Adrenal gland (tissue), 12 donors: Measurements from ENCODE around the gene CNTNAP2. TPM values are rescaled to one million over a fixed set of nuclear protein-coding genes. Genes with fewer than 3 reads are reported as not detected.

Source experiments
- DNase-seq, 7 donors: peaks; one replicate each; pipeline ENCODE4 v3.0.0-alpha.2; 2019 to 2020
- H3K27ac ChIP-seq, 5 donors: fragments of 200-600 bp; sonication (generic) in 4 of 5; 1 replicate in 3 of 5; 2 replicates in 2 of 5; pipeline versions ENCODE4 v1.5.1 to v1.8.0; 2016 to 2020; ENCODE audit warnings: mild to moderate bottlenecking in 1 of 5
- H3K27me3 ChIP-seq: fragments of 200-600 bp; 2 replicates; pipeline ENCODE4 v1.8.0; 2021
- H3K36me3 ChIP-seq, 2 donors: fragments of 200-600 bp; replicated peaks in 1 of 2; 1 replicate in 1 of 2; 2 replicates in 1 of 2; pipeline versions ENCODE4 v1.5.1 to v1.8.0; 2018 to 2022
- H3K4me1 ChIP-seq, 2 donors: fragments of 200-600 bp; replicated peaks in 1 of 2; 1 replicate in 1 of 2; 2 replicates in 1 of 2; pipeline versions ENCODE4 v1.5.1 to v1.8.0; 2018 to 2021
- H3K4me3 ChIP-seq, 4 donors: fragments of 200-600 bp; sonication (generic) in 3 of 4; one replicate each; pipeline ENCODE4 v1.5.1; 2016 to 2018
- H3K9me3 ChIP-seq, 3 donors: fragments of 200-600 bp; sonication (generic) in 1 of 3; replicated peaks in 1 of 3; 1 replicate in 2 of 3; 2 replicates in 1 of 3; pipeline versions ENCODE4 v1.5.1 to v1.8.0; 2016 to 2021
- CTCF ChIP-seq, 6 experiments: fragments of 450-650 bp in 4 of 6; fragments of 200-600 bp in 2 of 6; sonication (generic) in 1 of 6; IDR thresholded peaks; 1 replicate in 5 of 6; 2 replicates in 1 of 6; pipeline versions ENCODE4 v1.5.1 to v1.8.0; 2016 to 2021; ENCODE audit warnings: antibody characterized with exemption in 6 of 6, mild to moderate bottlenecking in 2 of 6, moderate library complexity in 1 of 6
- POLR2A ChIP-seq, 2 donors: fragments of 450-650 bp; IDR thresholded peaks; one replicate each; pipeline ENCODE4 v1.6.1; 2017; ENCODE audit warnings: antibody characterized with exemption in 2 of 2, mild to moderate bottlenecking in 2 of 2, moderate library complexity in 1 of 2
- WGBS, 4 donors: extraction: QIAGEN DNeasy Blood & Tissue Kit in 2 of 4; methylation state at CpG; one replicate each; pipeline versions ENCODE4 v1.1.5 to v1.1.7; 2013 to 2017; 5-methylcytosine and 5-hydroxymethylcytosine counted together
- intact Hi-C, 2 donors: fragments of 100-400 bp; cut with DNase I; formaldehyde crosslinking; loops; one replicate each; pipeline versions ENCODE4 v1.14.1 to v1.15.0; 2022 to 2023
- polyA plus RNA-seq, 3 donors: library from polyadenylated mRNA; stranded (reverse); fragments of 200-250 nt in 2 of 3; fragments of 350-450 nt in 1 of 3; fragmentation: Illumina TruSeq in 1 of 3; extraction: RNeasy Lipid Tissue Mini Kit (QIAGEN cat#74804) in 1 of 3; gene quantifications; one replicate each; pipeline ENCODE4 v1.2.3, GENCODE V29; 2013 to 2014
- total RNA-seq, 9 donors: library from RNA; depleted of rRNA in 4 of 9; stranded (reverse); fragments of >200 nt in 4 of 9; fragments of 120-200 nt in 1 of 9; fragmentation: NEBNext Ultra II Directional in 1 of 9; extraction: Animal tissue kit (Norgen Biotek cat#: 25700) in 1 of 9; gene quantifications; one replicate each; pipeline versions ENCODE4 v1.1.0 to v1.2.4, GENCODE V29; 2013 to 2023
- donor health status: healthy with polysubstance abuse.
- donor health status: Bipolar disorder and iron deficiency.
- donor health status: DM: yes; HTN: yes; CAD: no.
- donor health status: DM: no; HTN: no; CAD: no.
- donor health status: DM: no; HTN: no; CAD: no.
- donor health status: DM: yes; HTN: yes; CAD: no.

Gene CNTNAP2
- total and polyA plus RNA-seq, 12 donors: 0.14 to 6.3 (median 1.8) TPM; not detected in 2

DNA sequence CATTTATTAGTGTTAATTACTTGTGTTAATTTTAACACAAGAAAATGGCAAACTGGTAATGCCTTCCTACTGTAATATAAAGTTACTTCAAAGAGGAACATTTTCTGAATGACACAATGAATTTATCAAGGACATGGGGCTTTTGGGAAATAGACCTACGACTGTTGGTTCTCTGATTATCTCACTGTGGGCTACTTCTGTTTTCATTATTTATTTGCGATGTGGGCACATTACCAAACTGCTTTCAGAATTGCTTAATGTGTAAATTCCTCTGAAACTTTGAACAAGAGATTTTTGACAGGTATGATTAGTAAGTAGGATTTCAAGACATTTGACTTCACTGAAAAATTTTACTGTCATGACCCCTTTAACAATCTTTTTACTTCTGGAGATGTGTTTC, 535.6 kb downstream of the CNTNAP2 start:
- no peaks in the 10 kb centered on the region for H3K9me3 ChIP-seq
- WGBS, 4 donors: 42 to 55% (median 48%) methylated on average over 2 of the region's 2 CpGs
- no peaks in the 10 kb centered on the region for H3K36me3 ChIP-seq
- H3K27me3 ChIP-seq: no peaks in the 10 kb centered on the region
- no peaks in the 10 kb centered on the region for H3K4me1 ChIP-seq
- no peak for TF ChIP-seq CTCF (IDR thresholded peaks at IDR 0.05)
- TF ChIP-seq POLR2A (IDR thresholded peaks at IDR 0.05): no peak
- H3K27ac ChIP-seq: no peak overlapping the region
- intact Hi-C loops: no loop called here
- H3K4me3 ChIP-seq: no peak overlapping the region
- DNase-seq: no peak

DNA sequence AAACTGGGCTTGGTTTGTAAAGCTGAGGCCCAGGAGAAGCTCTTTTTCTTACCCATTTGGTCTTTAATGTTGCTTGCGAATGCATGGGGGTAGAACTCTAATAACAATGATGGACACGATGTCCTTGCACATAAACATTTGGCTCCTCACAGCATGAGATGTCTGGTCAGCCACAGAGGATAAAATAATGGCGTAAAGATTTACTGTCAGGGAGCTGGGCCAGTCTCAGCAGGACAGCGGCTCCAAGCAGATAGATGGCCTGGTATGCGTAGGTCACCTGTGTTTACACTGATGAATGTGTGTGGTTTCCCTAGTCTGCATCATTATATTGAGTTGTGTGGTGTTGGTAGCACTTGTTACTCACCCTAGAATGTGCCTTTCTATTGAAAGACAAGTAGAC, 537.4 kb downstream of the CNTNAP2 start:
- Histone ChIP-seq H3K36me3 (no peaks in the 10 kb centered on the region), H3K27me3 (no peaks in the 10 kb centered on the region), H3K4me1 (no peaks in the 10 kb centered on the region), H3K4me3 (no peak overlapping the region), H3K9me3 (no peaks in the 10 kb centered on the region), H3K27ac (no peak overlapping the region)
- no peak for TF ChIP-seq CTCF (IDR thresholded peaks at IDR 0.05)
- TF ChIP-seq POLR2A (IDR thresholded peaks at IDR 0.05): no peak
- 61 to 79% (median 68%) methylated on average over 5 of the region's 5 CpGs for WGBS, 4 donors
- DNase-seq: no peak
- intact Hi-C loops: no loop called here

DNA sequence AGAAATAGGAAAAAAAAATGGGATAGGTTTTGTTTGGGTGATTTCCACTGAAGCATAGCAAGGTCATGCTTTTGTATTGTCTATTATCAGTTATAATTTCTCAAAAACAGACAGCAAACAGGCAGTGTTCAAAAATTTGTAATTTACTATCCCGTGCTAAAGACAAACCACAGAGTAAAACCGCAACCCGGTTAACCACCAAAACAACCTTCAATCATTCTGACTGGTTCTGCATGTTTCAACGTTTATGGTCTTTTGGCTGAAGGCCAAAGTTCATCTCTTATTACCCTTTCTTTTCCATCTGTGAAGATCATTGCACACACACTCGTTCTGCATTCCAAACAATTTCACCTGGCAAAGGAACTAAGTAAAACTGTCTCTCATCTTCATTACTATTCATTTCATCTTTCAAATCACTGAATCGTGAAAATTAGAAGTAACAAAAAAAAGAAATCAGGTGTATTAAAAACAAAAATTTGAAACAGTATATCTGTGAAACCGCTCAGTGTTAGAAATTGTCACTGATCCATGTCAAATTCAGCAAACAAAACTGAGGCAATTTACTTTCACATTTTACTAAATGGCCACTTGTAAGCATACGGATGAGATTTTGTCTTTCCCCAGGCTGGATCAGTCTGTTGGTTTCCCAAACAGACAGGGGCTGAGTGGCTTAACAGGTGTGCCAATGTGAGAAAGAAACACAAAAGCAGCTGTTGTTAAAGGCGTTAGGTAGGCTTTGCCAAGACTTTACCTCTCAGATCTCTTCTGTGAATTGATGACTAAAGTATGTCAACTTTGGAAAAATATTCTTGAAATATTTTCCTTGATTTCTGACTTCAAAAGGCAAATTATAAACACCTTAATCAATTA, 539.6 kb downstream of the CNTNAP2 start:
- DNase-seq: no peak
- Histone ChIP-seq H3K27ac (no peak overlapping the region), H3K4me1 (no peaks in the 10 kb centered on the region), H3K27me3 (no peaks in the 10 kb centered on the region), H3K9me3 (no peaks in the 10 kb centered on the region), H3K36me3 (no peaks in the 10 kb centered on the region), H3K4me3 (no peak overlapping the region)
- 32 to 40% (median 33%) methylated on average over 9 of the region's 9 CpGs for WGBS, 4 donors
- TF ChIP-seq POLR2A (IDR thresholded peaks at IDR 0.05): no peak
- TF ChIP-seq CTCF (IDR thresholded peaks at IDR 0.05): no peak
- intact Hi-C loops: no loop called here

- Histone ChIP-seq H3K4me3 (no peak overlapping the region), H3K9me3 (no peaks in the 10 kb centered on the region), H3K36me3 (no peaks in the 10 kb centered on the region), H3K4me1 (no peaks in the 10 kb centered on the region), H3K27ac (no peak overlapping the region), H3K27me3 (no peaks in the 10 kb centered on the region)
- intact Hi-C loops: no loop called here
- TF ChIP-seq CTCF (IDR thresholded peaks at IDR 0.05): no peak
- no peak for TF ChIP-seq POLR2A (IDR thresholded peaks at IDR 0.05)
- no peak for DNase-seq
- 84 to 96% (median 91%) methylated on average over 1 of the region's 1 CpG for WGBS, 4 donors
These were observed 540.4 kb downstream of the CNTNAP2 start for GRCh38 chr7:146656988-146657387.
